ENCODE data around the gene ZMAT5.
"Not testable (repeated sequence)": the region's sequence is repeated elsewhere in the genome, so short reads cannot be mapped to it uniquely, and the experiment has no call there.

Gene ZMAT5

DNA sequence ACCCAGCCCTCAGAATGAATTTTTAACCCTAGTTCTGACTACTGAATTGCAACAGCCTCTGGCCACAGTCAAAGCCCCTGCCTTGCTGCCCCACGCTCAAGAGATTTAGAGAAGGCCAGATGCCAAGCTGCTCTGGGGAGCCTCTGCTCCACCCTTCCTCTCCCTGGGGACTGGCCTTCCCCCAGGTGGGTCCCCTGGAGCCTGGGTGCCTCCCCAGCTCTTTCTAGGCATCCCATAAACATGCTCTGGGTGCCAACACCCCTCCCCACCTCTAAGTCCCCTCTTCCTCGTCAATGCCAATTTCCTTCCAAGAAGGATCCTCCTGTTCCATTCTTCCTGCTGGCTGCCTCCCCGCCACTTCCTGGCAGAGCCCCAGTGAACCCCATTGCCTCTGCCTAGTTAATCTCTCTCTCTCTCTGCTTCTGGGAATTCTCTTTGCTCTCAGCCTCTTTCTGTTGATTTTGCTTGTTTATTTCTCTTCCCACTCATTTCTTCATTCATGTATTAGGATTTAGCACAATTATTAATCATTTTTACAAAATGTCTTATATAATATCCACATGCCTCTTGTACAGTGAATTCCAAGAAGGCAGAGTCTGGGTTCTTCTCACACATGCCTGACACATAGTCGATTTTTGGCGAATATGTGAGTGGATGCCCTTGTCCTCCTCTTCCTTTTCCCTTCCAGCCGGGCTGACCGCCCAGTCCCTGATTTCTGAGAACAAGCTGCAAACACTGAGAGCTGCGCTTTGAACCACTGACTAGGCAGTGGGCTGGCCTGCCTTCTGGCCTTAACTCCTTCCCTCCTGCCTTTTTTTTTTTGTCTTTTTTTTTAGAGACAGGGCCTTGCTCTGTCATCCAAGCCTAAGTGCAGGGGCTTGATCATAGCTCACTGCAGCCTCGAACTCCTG is 17.9 kb upstream of the ZMAT5 start:
- no peak for DNase-seq

GRCh38 chr22:29782061-29782845 is 15.4 kb upstream of the ZMAT5 start:
- no peak for DNase-seq

GRCh38 chr22:29780748-29781676 is 14.2 kb upstream of the ZMAT5 start:
- peak; percentile 38 for DNase-seq

GRCh38 chr22:29780220-29780619 is 13.4 kb upstream of the ZMAT5 start:
- DNase-seq: no peak

- no peak for DNase-seq
Observed at GRCh38 chr22:29773233-29773632, 6.4 kb upstream of the ZMAT5 start.

- DNase-seq: no peak
Observed at GRCh38 chr22:29772170-29772641, 5.4 kb upstream of the ZMAT5 start.

DNA sequence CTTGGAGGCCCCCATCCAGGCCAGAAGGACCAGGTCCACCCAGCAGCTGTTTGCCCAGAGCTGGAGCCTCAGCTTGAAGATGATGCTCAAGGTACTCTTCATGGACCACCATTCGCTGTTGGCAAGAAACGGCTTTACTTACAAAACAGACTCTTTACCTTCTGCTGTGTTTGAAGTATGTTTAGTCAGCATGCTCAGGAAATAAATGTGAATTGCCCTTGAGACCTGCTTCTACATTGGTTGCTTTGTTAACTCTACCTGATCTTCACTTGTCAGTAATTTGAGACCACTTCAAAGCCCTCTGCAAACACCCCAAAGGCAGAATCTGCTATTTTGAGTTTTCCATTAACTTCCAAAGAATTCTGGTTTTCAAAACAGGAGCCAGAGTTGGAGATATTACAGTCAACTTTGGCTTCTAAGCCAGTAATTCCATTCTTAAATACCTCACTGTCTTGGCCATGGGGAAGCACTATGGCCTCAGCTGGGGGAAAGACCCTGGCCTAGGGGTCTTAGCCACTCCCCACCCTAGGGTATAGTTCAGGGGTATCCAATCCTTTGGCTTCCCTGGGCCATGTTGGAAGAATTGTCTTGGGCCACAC is 3.0 kb upstream of the ZMAT5 start:
- DNase-seq: no peak

- no peak for DNase-seq
Observed at GRCh38 chr22:29768052-29768693, 1.4 kb upstream of the ZMAT5 start.

DNA sequence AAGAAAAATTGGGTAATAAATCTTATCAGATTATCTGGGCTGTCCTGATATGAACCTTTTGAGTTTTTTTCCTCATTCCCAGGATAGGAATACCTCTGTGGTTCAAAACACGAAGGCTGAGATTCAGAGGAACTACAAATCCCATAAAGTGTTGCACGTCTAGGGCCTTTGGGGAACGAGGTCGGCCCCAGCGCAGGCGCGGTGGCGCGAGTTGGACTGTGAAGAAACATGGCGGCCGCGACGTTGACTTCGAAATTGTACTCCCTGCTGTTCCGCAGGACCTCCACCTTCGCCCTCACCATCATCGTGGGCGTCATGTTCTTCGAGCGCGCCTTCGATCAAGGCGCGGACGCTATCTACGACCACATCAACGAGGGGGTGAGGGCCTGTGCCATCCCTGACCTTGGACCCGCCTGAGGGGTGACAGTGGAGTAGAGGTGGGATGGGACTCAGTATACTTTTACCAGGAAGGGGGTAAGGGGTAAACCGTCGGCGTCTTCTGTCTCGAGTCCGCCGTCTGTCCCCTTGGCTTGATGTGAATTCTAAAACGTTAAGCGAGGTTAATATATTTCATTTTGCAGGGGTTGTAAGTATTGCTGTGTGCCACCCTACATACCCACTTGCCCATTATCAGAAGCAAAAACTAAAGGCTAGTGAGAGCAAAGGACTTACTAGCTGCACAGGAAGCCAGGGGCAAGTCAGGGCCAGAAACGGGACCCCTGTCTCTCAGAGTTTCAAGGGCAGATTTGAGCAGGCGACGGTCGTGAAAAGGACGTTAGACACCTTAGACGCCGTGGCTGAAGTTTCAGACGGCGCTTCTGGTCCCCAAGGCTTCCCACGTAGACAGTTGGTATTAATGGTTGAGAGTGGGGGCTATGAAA is 604 bp upstream of the ZMAT5 start, which contains the start of gene UQCR10:
Gene UQCR10 (plus strand): TSS at position 199 of the 881 bp plus-strand sequence. CDS start 30 bp downstream, at position 229.
- peak; percentile 98 for DNase-seq

- no peak for DNase-seq
Observed at GRCh38 chr22:29765905-29766631, 739 bp downstream of the ZMAT5 start.

GRCh38 chr22:29762263-29762662 is 4.5 kb downstream of the ZMAT5 start:
- no peak for DNase-seq

DNA sequence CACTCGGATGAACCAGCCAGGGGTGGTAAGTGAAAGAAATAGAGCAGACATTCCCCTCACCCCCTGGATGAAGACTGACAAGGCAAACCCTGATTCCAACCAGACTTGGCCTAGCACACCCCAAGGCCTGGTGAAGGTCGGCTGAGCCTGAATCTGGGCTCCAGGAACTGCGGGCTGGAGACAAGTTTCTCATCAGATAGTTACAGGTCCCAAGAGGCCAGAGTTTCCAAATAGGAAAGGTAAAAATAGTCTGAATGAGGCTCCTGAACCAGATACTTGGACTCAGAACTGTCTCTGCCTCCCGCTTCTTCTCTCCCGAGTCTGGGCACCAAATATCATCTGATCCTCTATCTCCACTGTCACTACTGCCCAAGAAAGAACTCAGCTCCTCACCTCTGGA is 7.8 kb downstream of the ZMAT5 start:
- DNase-seq: no peak

GRCh38 chr22:29758068-29758622 is 8.7 kb downstream of the ZMAT5 start:
- DNase-seq: no peak

DNA sequence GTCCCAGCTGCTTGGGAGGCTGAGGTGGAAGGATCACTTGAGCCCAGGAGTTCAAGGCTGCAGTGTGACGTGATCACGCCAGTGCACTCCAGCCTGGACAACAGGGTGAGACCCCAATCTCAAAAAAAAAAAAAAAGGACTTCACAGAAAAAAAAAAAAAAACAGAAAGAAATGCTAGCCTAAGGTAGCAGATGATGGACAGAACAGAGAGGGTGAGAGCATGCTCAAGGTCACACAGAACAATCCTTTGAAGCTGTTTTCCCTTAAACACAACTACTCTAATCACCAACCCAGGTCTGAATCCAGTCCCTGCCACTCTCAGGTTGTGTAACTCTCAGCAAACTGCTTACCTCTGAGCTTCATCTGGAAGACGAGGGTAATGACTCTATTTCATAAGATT is 9.7 kb downstream of the ZMAT5 start:
- no peak for DNase-seq

DNA sequence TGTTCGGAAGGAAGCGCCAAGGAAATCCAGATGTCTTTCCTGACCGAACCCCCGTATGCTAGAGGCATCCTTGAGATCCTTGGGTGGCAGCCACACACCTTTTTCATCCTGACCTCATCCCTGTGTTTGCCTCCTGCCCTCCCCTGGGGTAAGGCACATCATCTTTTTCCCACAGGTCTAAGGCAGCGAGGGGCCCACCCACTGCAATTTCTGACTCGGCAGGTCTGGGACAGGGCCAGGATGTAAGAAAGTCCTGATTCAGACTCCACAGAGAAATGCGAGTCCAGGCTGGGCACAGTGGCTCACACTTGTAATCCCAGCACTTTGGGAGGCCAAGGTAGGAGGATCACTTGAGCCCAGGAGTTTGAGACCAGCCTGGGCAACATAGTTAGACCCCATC is 10.5 kb downstream of the ZMAT5 start:
- DNase-seq: no peak

DNA sequence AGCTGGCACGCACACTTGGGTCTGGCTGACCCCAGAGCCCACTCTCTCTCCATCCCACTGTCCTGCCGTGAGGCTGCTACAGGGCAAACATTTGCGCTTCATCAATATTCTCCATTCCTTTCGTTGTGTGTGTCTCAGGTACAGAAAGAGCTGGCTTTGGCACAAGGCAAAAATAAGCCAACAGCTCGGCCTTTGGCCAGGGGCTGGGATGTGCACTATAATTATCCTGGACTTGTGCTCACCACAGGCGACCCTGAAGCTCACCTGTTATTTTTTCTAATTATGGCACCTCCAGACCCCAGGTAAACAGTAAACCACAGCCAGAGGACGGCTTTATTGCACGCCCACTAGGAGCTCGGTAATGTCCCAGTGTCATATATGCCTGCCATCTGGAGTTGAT is 10.9 kb downstream of the ZMAT5 start:
- no peak for DNase-seq

DNA sequence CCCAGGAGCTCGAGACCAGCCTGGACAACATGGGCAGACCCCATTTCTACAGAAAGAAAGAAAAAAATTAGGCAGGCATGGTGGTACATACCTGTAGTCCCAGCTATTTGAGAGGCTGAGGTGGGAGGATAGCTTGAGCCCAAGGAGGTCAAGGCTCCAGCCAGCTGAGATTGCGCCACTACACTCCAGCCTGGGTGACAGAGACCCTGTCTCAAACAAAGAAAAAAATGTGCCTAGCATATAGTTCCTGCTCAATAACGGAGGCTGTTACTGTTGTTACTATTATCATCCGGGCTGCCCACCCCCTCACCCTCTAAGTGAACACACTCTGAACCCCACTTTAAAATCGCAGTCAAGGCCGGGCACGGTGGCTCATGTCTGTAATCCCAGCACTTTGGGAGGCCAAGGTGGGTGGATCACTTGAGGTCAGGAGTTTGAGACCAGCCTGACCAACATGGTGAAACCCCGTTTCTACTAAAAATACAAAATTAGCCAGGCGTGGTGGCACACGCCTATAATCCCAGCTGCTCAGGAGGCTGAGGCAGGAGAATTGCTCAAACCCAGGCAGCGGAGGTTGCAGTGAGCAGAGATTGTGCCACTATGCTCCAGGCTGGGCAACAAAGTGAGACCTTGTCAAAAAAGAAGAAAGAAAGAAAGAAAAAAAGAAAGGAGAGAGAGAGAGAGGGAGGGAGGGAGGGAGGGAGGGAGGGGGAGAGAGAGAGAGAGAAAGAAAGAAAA is 12.0 kb downstream of the ZMAT5 start:
- not testable (repeated sequence) for DNase-seq

- no peak for DNase-seq
Observed at GRCh38 chr22:29753808-29754657, 12.8 kb downstream of the ZMAT5 start.

Data from eye (tissue), 1 donor.